ENCODE results near the gene JPH4. TPM values are rescaled to one million over a fixed set of nuclear protein-coding genes. Genes with fewer than 3 reads are reported as not detected.

The JPH4 gene
- total and polyA plus RNA-seq, 2 donors (not counting 1 experiment from before 2014, with no cell fraction given): not detected

DNA sequence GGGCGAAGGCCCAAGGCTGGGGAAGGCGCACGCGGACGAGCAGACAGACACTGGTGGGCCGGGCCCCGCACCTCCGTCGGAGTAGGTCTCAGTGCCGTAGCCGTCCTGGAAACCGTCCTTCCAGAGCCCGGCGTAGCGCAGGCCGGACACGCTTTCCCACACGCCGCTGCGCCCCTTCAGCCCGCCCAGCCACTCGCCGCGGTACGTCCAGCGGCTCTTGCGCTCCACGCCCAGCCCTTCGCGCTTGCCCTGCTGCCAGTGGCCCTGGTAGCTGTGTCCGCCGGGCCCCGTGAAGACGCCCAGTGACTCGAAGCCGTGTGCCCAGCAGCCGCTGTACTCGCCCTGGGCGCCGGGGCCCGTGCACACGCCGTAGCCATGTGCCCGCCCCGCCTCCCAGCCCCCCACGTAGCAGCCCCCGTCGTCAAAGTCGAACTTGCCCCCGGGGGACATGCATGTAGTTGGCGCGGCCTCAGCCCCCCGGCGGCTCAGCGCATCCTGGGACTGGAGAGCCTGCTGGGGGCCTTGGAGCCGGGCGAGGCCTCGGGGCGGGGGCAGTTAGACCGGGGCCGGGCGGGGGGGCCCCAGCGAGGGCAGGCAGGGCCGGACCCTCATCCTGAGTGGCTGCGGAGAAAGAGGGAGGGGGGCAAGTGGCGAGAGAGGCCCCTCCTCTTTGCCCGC lies 1.4 kb downstream of the JPH4 start:
- H2AFZ ChIP-seq (ENCODE audit: insufficient read depth, low read depth, low read length, poor library complexity, severe bottlenecking): peak overlapping the region; percentile 58
- POLR2A ChIA-PET: no interaction called here
- H3K9me3 ChIP-seq (ENCODE audit: control extremely low read depth in 1 of 3, control insufficient read depth in 2 of 3, insufficient read depth in 1 of 3, low read length in 2 of 3): peaks cover 0 to 17% (median 0%) of the 10 kb centered on the region in 3 donors

More for the DNA sequence above, 1.4 kb downstream of the JPH4 start:
- CTCF ChIA-PET: no interaction called here
- Mint-ChIP-seq H3K9me3 (ENCODE audit: insufficient read depth) (no peaks in the 10 kb centered on the region), H3K4me3 (peak overlapping the region; percentile 65), H3K27ac (no peak overlapping the region), H3K4me1 (peaks cover 16% of the 10 kb centered on the region), H3K27me3 (peaks cover 64% of the 10 kb centered on the region)
- H3K27me3 ChIP-seq (replicated peaks in 1 of 4; ENCODE audit: control extremely low read depth in 1 of 4, control insufficient read depth in 3 of 4, insufficient read depth in 4 of 4, low read length in 3 of 4): peaks cover 0 to 62% (median 26%) of the 10 kb centered on the region in 4 experiments
- H3K9ac ChIP-seq (ENCODE audit: low read length): peak overlapping the region; percentile 45
- peak overlapping the region in 3 of 5 experiments; percentile 18 to 35 (median 28) for H3K4me3 ChIP-seq (ENCODE audit: control extremely low read depth in 1 of 5, extremely low read depth in 1 of 5, insufficient read depth in 1 of 5, low read depth in 2 of 5, low read length in 4 of 5)
- no peaks in the 10 kb centered on the region for H3K79me2 ChIP-seq (ENCODE audit: control insufficient read depth, insufficient read depth, low read length)
- peaks cover 20 to 27% of the 10 kb centered on the region in 2 donors for H3K4me1 ChIP-seq (ENCODE audit: control insufficient read depth in 2 of 2, insufficient read depth in 2 of 2, low read length in 2 of 2)
- peak; percentile 33 for ATAC-seq (ENCODE audit: low read depth)
- no peak overlapping the region for H3K27ac ChIP-seq (ENCODE audit: low read length in 2 of 2)
- H3K4me2 ChIP-seq (replicated peaks; ENCODE audit: low read depth, low read length, poor library complexity, severe bottlenecking): peak overlapping the region; percentile 75
- no peaks in the 10 kb centered on the region for H4K20me1 ChIP-seq (ENCODE audit: control insufficient read depth, insufficient read depth, low read length, poor library complexity, severe bottlenecking)
- intact Hi-C loops (cut with micrococcal nuclease): no loop called here
- no peaks in the 10 kb centered on the region for H3K36me3 ChIP-seq (replicated peaks in 1 of 2; ENCODE audit: control extremely low read depth in 1 of 2, control insufficient read depth in 1 of 2, extremely low read depth in 1 of 2, insufficient read depth in 2 of 2, low read length in 1 of 2)
- WGBS (ENCODE audit: insufficient coverage): 6% methylated on average over 57 of the region's 67 CpGs
- peak; percentile 53 for DNase-seq
- TF ChIP-seq EZH2 (IDR thresholded peaks at IDR 0.05; ENCODE audit: borderline replicate concordance, insufficient read depth, low read depth, low read length, poor library complexity, severe bottlenecking): no peak
- TF ChIP-seq, protein P1, sequence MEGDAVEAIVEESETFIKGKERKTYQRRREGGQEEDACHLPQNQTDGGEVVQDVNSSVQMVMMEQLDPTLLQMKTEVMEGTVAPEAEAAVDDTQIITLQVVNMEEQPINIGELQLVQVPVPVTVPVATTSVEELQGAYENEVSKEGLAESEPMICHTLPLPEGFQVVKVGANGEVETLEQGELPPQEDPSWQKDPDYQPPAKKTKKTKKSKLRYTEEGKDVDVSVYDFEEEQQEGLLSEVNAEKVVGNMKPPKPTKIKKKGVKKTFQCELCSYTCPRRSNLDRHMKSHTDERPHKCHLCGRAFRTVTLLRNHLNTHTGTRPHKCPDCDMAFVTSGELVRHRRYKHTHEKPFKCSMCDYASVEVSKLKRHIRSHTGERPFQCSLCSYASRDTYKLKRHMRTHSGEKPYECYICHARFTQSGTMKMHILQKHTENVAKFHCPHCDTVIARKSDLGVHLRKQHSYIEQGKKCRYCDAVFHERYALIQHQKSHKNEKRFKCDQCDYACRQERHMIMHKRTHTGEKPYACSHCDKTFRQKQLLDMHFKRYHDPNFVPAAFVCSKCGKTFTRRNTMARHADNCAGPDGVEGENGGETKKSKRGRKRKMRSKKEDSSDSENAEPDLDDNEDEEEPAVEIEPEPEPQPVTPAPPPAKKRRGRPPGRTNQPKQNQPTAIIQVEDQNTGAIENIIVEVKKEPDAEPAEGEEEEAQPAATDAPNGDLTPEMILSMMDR (IDR thresholded peaks at IDR 0.05): no peak
